Measurements from ENCODE around the gene ANKS1B. TPM values are rescaled to one million over a fixed set of nuclear protein-coding genes. Genes with fewer than 3 reads are reported as not detected.

ANKS1B gene
- total and polyA plus RNA-seq, 2 of the 4 experiments (the other 2 are of a cell fraction): 0.17 to 0.18 TPM

DNA sequence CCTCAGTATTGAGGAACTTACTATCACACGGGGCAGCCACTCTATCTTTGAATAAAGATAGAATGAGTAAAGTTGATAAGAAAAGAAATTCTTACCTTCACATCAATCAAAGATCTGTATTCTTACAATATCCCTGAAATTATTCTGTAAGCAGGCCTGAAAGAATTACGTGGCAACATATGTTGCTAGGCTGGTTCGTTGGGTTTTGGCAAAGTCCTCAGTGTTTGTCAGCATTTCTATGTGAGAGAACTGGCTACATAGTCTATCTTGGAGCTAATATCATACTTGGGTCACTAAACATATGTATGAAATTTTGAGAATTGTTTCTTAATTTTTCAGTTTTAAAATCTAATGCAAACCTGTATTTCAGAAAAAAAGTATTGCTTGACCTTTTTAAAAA is 749.4 kb downstream of the ANKS1B start:
- H3K27ac ChIP-seq (ENCODE audit: insufficient read depth, low read length): no peak overlapping the region
- H3K36me3 ChIP-seq (ENCODE audit: control insufficient read depth, insufficient read depth, low read length): no peaks in the 10 kb centered on the region
- no peak overlapping the region for H2AK9ac ChIP-seq (replicated peaks; ENCODE audit: low read depth, low read length, poor library complexity)
- no peak overlapping the region for H2AK5ac ChIP-seq (ENCODE audit: low read depth, low read length)
- no peak overlapping the region for H2BK5ac ChIP-seq (ENCODE audit: low read depth, low read length, poor library complexity, severe bottlenecking)
- no peak overlapping the region for H3K9ac ChIP-seq (ENCODE audit: low read depth, low read length)
- no peak overlapping the region for H4K8ac ChIP-seq (ENCODE audit: low read depth in 2 of 2, low read length in 2 of 2)
- H2BK20ac ChIP-seq (ENCODE audit: low read depth, low read length): no peak overlapping the region
- H3K9me3 ChIP-seq (ENCODE audit: control insufficient read depth, insufficient read depth, low read length): peaks cover 4% of the 10 kb centered on the region; the same call in 1 of the 2 replicates
- DNase-seq (no peak), ATAC-seq (ENCODE audit: low read depth) (no peak)
- no peaks in the 10 kb centered on the region for H3K79me1 ChIP-seq (ENCODE audit: low read depth in 1 of 2, low read length in 2 of 2)
- H3K14ac ChIP-seq (replicated peaks; ENCODE audit: low read depth, low read length): no peak overlapping the region
- H3K9me1 ChIP-seq (ENCODE audit: insufficient read depth, low read length): no peaks in the 10 kb centered on the region
- ChIA-PET CTCF (no interaction called here), POLR2A (ENCODE audit: unreplicated experiment) (no interaction called here)
- no peaks in the 10 kb centered on the region for H3K4me1 ChIP-seq (ENCODE audit: control insufficient read depth, insufficient read depth, low read length)
- no peak overlapping the region for H2BK15ac ChIP-seq (ENCODE audit: low read depth, low read length)
- dilution Hi-C loops (cut with HindIII; ENCODE audit: low sequenced_read_pairs, unreplicated experiment) (no loop called here), intact Hi-C loops (cut with micrococcal nuclease) (loop anchor here (10.0 kb wide), 1 partner anchor 1371 kb away; no protein-coding TSS in a partner anchor), in situ Hi-C loops (cut with MboI; ENCODE audit: low sequenced_read_pairs) (no loop called here)
- H4K20me1 ChIP-seq (ENCODE audit: insufficient read depth, low read length): no peaks in the 10 kb centered on the region
- H3K56ac ChIP-seq (ENCODE audit: extremely low read depth, insufficient read depth, low read length): no peak overlapping the region
- no peak overlapping the region for H3K4me2 ChIP-seq (ENCODE audit: low read depth, low read length)
- H3K18ac ChIP-seq (ENCODE audit: low read depth, low read length): no peak overlapping the region
- no CpG with 5 or more reads among the region's 3 CpGs for WGBS, 2 experiments (ENCODE audit: extremely low coverage in 2 of 2, insufficient read length in 1 of 2)
- no peak overlapping the region for H2BK120ac ChIP-seq (ENCODE audit: low read depth, low read length)
- H2AFZ ChIP-seq (replicated peaks; ENCODE audit: low read length, poor library complexity): no peak overlapping the region
- H3K4me3 ChIP-seq (ENCODE audit: insufficient read depth, low read depth, low read length): no peak overlapping the region
- no peaks in the 10 kb centered on the region for H3K27me3 ChIP-seq (ENCODE audit: control insufficient read depth, insufficient read depth, low read length)
- TF ChIP-seq, protein P1, sequence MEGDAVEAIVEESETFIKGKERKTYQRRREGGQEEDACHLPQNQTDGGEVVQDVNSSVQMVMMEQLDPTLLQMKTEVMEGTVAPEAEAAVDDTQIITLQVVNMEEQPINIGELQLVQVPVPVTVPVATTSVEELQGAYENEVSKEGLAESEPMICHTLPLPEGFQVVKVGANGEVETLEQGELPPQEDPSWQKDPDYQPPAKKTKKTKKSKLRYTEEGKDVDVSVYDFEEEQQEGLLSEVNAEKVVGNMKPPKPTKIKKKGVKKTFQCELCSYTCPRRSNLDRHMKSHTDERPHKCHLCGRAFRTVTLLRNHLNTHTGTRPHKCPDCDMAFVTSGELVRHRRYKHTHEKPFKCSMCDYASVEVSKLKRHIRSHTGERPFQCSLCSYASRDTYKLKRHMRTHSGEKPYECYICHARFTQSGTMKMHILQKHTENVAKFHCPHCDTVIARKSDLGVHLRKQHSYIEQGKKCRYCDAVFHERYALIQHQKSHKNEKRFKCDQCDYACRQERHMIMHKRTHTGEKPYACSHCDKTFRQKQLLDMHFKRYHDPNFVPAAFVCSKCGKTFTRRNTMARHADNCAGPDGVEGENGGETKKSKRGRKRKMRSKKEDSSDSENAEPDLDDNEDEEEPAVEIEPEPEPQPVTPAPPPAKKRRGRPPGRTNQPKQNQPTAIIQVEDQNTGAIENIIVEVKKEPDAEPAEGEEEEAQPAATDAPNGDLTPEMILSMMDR (conservative IDR thresholded peaks at IDR 0.05; ENCODE audit: low read depth, low read length): no peak
- TF ChIP-seq MAFK (IDR thresholded peaks at IDR 0.05; ENCODE audit: low read depth, low read length): no peak
- no peak for TF ChIP-seq NFE2L2 (IDR thresholded peaks at IDR 0.05; ENCODE audit: low read depth, low read length)
- no peak for TF ChIP-seq CHD1 (IDR thresholded peaks at IDR 0.05; ENCODE audit: low read depth, low read length)
- TF ChIP-seq BHLHE40 (IDR thresholded peaks at IDR 0.05; ENCODE audit: low read depth, low read length): no peak
- TF ChIP-seq POLR2A (IDR thresholded peaks at IDR 0.05; ENCODE audit: low read depth, low read length): no peak
- no peak for TF ChIP-seq RCOR1 (IDR thresholded peaks at IDR 0.05; ENCODE audit: insufficient replicate concordance, low read length)
- no peak overlapping the region for H3K4ac ChIP-seq (ENCODE audit: low read depth, low read length)
- no peak overlapping the region for H3K23ac ChIP-seq (ENCODE audit: low read depth, low read length)
- H4K5ac ChIP-seq (ENCODE audit: low read depth, low read length): no peak overlapping the region
- no peak overlapping the region for H4K91ac ChIP-seq (ENCODE audit: insufficient read depth, low read depth, low read length)
- no TSS peak for BruUV-seq (replicated peaks)

All from IMR-90 (cell line).